A549 (cell line): ENCODE measurements around the gene CORO2A. TPM values are rescaled to one million over a fixed set of nuclear protein-coding genes. Genes with fewer than 3 reads are reported as not detected.

Experiments used
- ATAC-seq, 2 experiments: fragments of 200-7000 bp in 1 of 2; fragments of >200 bp in 1 of 2; cut with Nextera tagmentation in 1 of 2; cut with Tn5 transposase in 1 of 2; 3 replicates each; pipeline versions ENCODE4 v1.8.0 to v1.9.1; 2018 to 2020; ENCODE audit warnings: mild to moderate bottlenecking in 1 of 2, moderate library complexity in 1 of 2
- CTCF ChIA-PET: fragments of 300-600 bp; sonication (Branson Sonifier 250); formaldehyde crosslinking; extraction: SDS; loops from one replicate; lab custom pipeline; 2021; ENCODE audit warnings: antibody characterized with exemption, inconsistent platforms; lab: Yijun Ruan, JAX
- POLR2A ChIA-PET: fragments of 350-600 bp; formaldehyde crosslinking; extraction: SDS; loops from one replicate; lab custom pipeline; 2021; ENCODE audit warnings: antibody characterized with exemption, inconsistent platforms; lab: Yijun Ruan, JAX
- DNase-seq, 2 experiments: peaks; one replicate each; pipeline versions ENCODE4 v3.0.0 to v3.0.0-alpha.2; 2011 to 2016; ENCODE audit warnings: low read depth in 1 of 2, low spot score in 1 of 2
- FAIRE-seq: peaks from 2 replicates; lab custom pipeline; 2011; peaks lifted over from hg19 to GRCh38; lab: Jason Lieb, UNC
- H3K27ac ChIP-seq, 2 experiments: fragments of >200 bp; sonication (Bioruptor Twin); formaldehyde crosslinking; 3 replicates each; pipeline ENCODE4 v1.5.1; 2016 to 2017
- H3K4me1 ChIP-seq: fragments of >200 bp; sonication (Bioruptor Twin); formaldehyde crosslinking; 3 replicates; pipeline ENCODE4 v1.6.1; 2016
- H3K4me2 ChIP-seq: fragments of >200 bp; sonication (Bioruptor Twin); formaldehyde crosslinking; 3 replicates; pipeline ENCODE4 v1.6.1; 2016
- H3K4me3 ChIP-seq: fragments of >200 bp; sonication (Bioruptor Twin); formaldehyde crosslinking; 3 replicates; pipeline ENCODE4 v1.5.1; 2016
- H3K9me3 ChIP-seq: fragments of >200 bp; sonication (Bioruptor Twin); formaldehyde crosslinking; 3 replicates; pipeline ENCODE4 v1.6.1; 2016
- ATOH8 ChIP-seq: fragments of 250-450 bp; sonication (Bioruptor Pico); IDR thresholded peaks from 2 replicates; pipeline ENCODE4 v1.5.0; 2020; ENCODE audit warnings: low read depth, mild to moderate bottlenecking, moderate library complexity
- CHD4 ChIP-seq: fragments of 200-600 bp; sonication (generic); IDR thresholded peaks from 2 replicates; pipeline ENCODE4 v1.6.1; 2016; ENCODE audit warnings: antibody characterized with exemption, mild to moderate bottlenecking, borderline replicate concordance
- E2F6 ChIP-seq: IDR thresholded peaks from 2 replicates; pipeline ENCODE4 v1.6.1; 2012; ENCODE audit warnings: low read depth, borderline replicate concordance
- EHF ChIP-seq: fragments of 250-450 bp; sonication (Bioruptor Pico); IDR thresholded peaks from 2 replicates; pipeline ENCODE4 v1.5.0; 2020; ENCODE audit warnings: mild to moderate bottlenecking
- EHMT2 ChIP-seq: fragments of 200-600 bp; sonication (generic); IDR thresholded peaks from 2 replicates; pipeline ENCODE4 v1.6.1; 2016; ENCODE audit warnings: antibody characterized with exemption, low read depth, mild to moderate bottlenecking, moderate library complexity
- FOXS1 ChIP-seq: fragments of 250-450 bp; sonication (Bioruptor Pico); IDR thresholded peaks from 2 replicates; pipeline ENCODE4 v1.5.0; 2020; ENCODE audit warnings: mild to moderate bottlenecking, moderate library complexity
- GATA3 ChIP-seq: IDR thresholded peaks from 2 replicates; pipeline ENCODE4 v1.6.1; 2012; ENCODE audit warnings: borderline replicate concordance
- HEYL ChIP-seq: fragments of 250-450 bp; sonication (Bioruptor Pico); IDR thresholded peaks from 2 replicates; pipeline ENCODE4 v1.8.0; 2021; ENCODE audit warnings: mild to moderate bottlenecking, moderate library complexity
- HOXB13 ChIP-seq: fragments of 250-450 bp; sonication (Bioruptor Pico); IDR thresholded peaks from 2 replicates; pipeline ENCODE4 v1.5.0; 2020; ENCODE audit warnings: low read depth, mild to moderate bottlenecking, moderate library complexity
- JUNB ChIP-seq: fragments of >200 bp; sonication (Bioruptor Twin); formaldehyde crosslinking; IDR thresholded peaks from 2 replicates; pipeline ENCODE4 v1.6.1; 2016
- KDM1A ChIP-seq: fragments of 200-600 bp; sonication (generic); IDR thresholded peaks from 2 replicates; pipeline ENCODE4 v1.6.1; 2016; ENCODE audit warnings: low read depth, mild to moderate bottlenecking
- MAFK ChIP-seq: fragments of 450-650 bp; IDR thresholded peaks from 2 replicates; pipeline ENCODE4 v1.6.1; 2014; ENCODE audit not compliant: partially characterized antibody
- MAX ChIP-seq: IDR thresholded peaks from 2 replicates; pipeline ENCODE4 v1.6.1; 2012
- MAZ ChIP-seq: fragments of 150-350 bp; IDR thresholded peaks from 2 replicates; pipeline ENCODE4 v1.6.1; 2014; ENCODE audit warnings: antibody characterized with exemption, low read depth, low read length, borderline replicate concordance
- NFE2L2 ChIP-seq: fragments of 150-350 bp; conservative IDR thresholded peaks from 2 replicates; pipeline ENCODE4 v1.6.1; 2014; ENCODE audit warnings: low read length
- NPAS2 ChIP-seq: fragments of 250-450 bp; sonication (Bioruptor Pico); IDR thresholded peaks from 2 replicates; pipeline ENCODE4 v1.8.0; 2022; ENCODE audit warnings: mild to moderate bottlenecking, moderate library complexity, borderline replicate concordance
- PBX3 ChIP-seq: IDR thresholded peaks from 2 replicates; pipeline ENCODE4 v1.6.1; 2012
- PHF8 ChIP-seq: fragments of 200-600 bp; sonication (generic); IDR thresholded peaks from 2 replicates; pipeline ENCODE4 v1.6.1; 2016; ENCODE audit warnings: low read depth, mild to moderate bottlenecking, antibody characterized with exemption, moderate library complexity, borderline replicate concordance
- POLR2A ChIP-seq: IDR thresholded peaks from 2 replicates; pipeline ENCODE4 v1.6.1; 2012; ENCODE audit warnings: mild to moderate bottlenecking, low read length
- RAD21 ChIP-seq, 2 experiments: fragments of >200 bp in 1 of 2; sonication (Bioruptor Twin) in 1 of 2; formaldehyde crosslinking in 1 of 2; IDR thresholded peaks in 1 of 2; conservative IDR thresholded peaks in 1 of 2; 2 replicates in 1 of 2; 3 replicates in 1 of 2; pipeline ENCODE4 v1.6.1; 2012 to 2018; ENCODE audit warnings: inconsistent platforms in 1 of 2
- RARB ChIP-seq: fragments of 250-450 bp; sonication (Bioruptor Pico); IDR thresholded peaks from 2 replicates; pipeline ENCODE4 v1.8.0; 2021; ENCODE audit warnings: mild to moderate bottlenecking, moderate library complexity
- REST ChIP-seq: fragments of 200-600 bp; sonication (generic); IDR thresholded peaks from 2 replicates; pipeline ENCODE4 v1.6.1; 2016; ENCODE audit warnings: antibody characterized with exemption, mild to moderate bottlenecking, moderate library complexity
- RNF2 ChIP-seq: fragments of 200-600 bp; sonication (generic); IDR thresholded peaks from 2 replicates; pipeline ENCODE4 v1.6.1; 2016; ENCODE audit warnings: low read depth, mild to moderate bottlenecking, antibody characterized with exemption, moderate library complexity, borderline replicate concordance
- SMC3 ChIP-seq: fragments of >200 bp; sonication (Bioruptor Twin); formaldehyde crosslinking; IDR thresholded peaks from 3 replicates; pipeline ENCODE4 v1.6.1; 2018; ENCODE audit warnings: inconsistent platforms
- SREBF2 ChIP-seq: fragments of 450-650 bp; IDR thresholded peaks from 2 replicates; pipeline ENCODE4 v1.6.1; 2014; ENCODE audit warnings: mild to moderate bottlenecking, moderate library complexity
- TP53 ChIP-seq: fragments of 250-450 bp; sonication (Bioruptor Pico); IDR thresholded peaks from 2 replicates; pipeline ENCODE4 v1.5.0; 2021; ENCODE audit warnings: mild to moderate bottlenecking, moderate library complexity
- USF2 ChIP-seq: fragments of 450-650 bp; IDR thresholded peaks from 2 replicates; pipeline ENCODE4 v1.6.1; 2014; ENCODE audit warnings: antibody characterized with exemption
- ZC3H11A ChIP-seq: fragments of 450-650 bp; IDR thresholded peaks from 2 replicates; pipeline ENCODE4 v1.6.1; 2014; ENCODE audit warnings: antibody characterized with exemption, mild to moderate bottlenecking
- ZNF302 ChIP-seq: fragments of 250-450 bp; sonication (Bioruptor Pico); IDR thresholded peaks from 2 replicates; pipeline ENCODE4 v1.9.0; 2021; ENCODE audit warnings: inconsistent platforms, mild to moderate bottlenecking, moderate library complexity
- WGBS: methylation state at CpG from one replicate; pipeline ENCODE4 v1.1.6; 2017; ENCODE audit errors: missing lambda C conversion rate; 5-methylcytosine and 5-hydroxymethylcytosine counted together
- polyA plus RNA-seq, 4 experiments: library from polyadenylated mRNA; depleted of rRNA in 3 of 4; stranded (reverse); fragments of >200 nt; fragmentation: RNase III in 1 of 4; extraction: RNeasy Plus Mini Kit Qiagen cat#74134 plus additional on column Dnase treatment in 1 of 4; gene quantifications; 2 replicates in 3 of 4; 3 replicates in 1 of 4; pipeline ENCODE4 v1.2.3, GENCODE V29; 2011 to 2017

The CORO2A gene
- polyA plus RNA-seq, 2 of the 4 experiments (the other 2 are of a cell fraction) = 0.49 to 2.0 TPM

- WGBS = 94% methylated on average over 5 of the region's 5 CpGs
- DNase-seq = no peak
- H3K4me1 ChIP-seq = no peaks in the 10 kb centered on the region
- CTCF ChIA-PET = interaction anchor here (1.9 kb wide), 1 partner anchor 18 kb away, joined by 4 read pairs; no protein-coding TSS in a partner anchor
- ATAC-seq = no peak
- no peak for TF ChIP-seq RNF2
- no peak for TF ChIP-seq NFE2L2
- TF ChIP-seq, all 56 proteins: peak for 0
- no peak overlapping the region for H3K4me2 ChIP-seq
- no peaks in the 10 kb centered on the region for H3K9me3 ChIP-seq
- POLR2A ChIA-PET = no interaction called here
- FAIRE-seq = no peak
- H3K27ac ChIP-seq = no peak overlapping the region
- H3K4me3 ChIP-seq = no peak overlapping the region
These were observed 92.5 kb downstream of the CORO2A start for GRCh38 chr9:98099898-98100297.

- ATAC-seq (no peak), FAIRE-seq (no peak), DNase-seq (no peak)
- Histone ChIP-seq H3K4me1 (no peaks in the 10 kb centered on the region), H3K4me3 (no peak overlapping the region), H3K27ac (no peak overlapping the region), H3K4me2 (no peak overlapping the region), H3K9me3 (no peaks in the 10 kb centered on the region)
- WGBS = 100% methylated on average over 2 of the region's 2 CpGs
- ChIA-PET CTCF (interaction anchor here (2.0 kb wide), 1 partner anchor 26 kb away, joined by 6 read pairs; no protein-coding TSS in a partner anchor), POLR2A (no interaction called here)
- TF ChIP-seq HEYL (no peak), ZC3H11A (no peak), FOXS1 (CRISPR knock-in tag) (no peak), KDM1A (no peak), RARB (CRISPR knock-in tag) (no peak), MAFK (no peak), MAX (no peak), TP53 (CRISPR knock-in tag) (no peak), PHF8 (no peak), POLR2A (no peak), JUNB (no peak), PBX3 (no peak), E2F6 (no peak), SMC3 (no peak), RAD21 (conservative IDR thresholded peaks at IDR 0.05 in 1 of 2, IDR thresholded peaks at IDR 0.05 in 1 of 2) (no peak), ZNF302 (CRISPR knock-in tag) (no peak)
These were observed 93.1 kb downstream of the CORO2A start for GRCh38 chr9:98099346-98099745.

- POLR2A ChIA-PET = no interaction called here
- Histone ChIP-seq H3K9me3 (no peaks in the 10 kb centered on the region), H3K4me3 (no peak overlapping the region), H3K4me1 (no peaks in the 10 kb centered on the region), H3K27ac (no peak overlapping the region), H3K4me2 (no peak overlapping the region)
- 74% methylated on average over 4 of the region's 4 CpGs for WGBS
- DNase-seq (no peak), FAIRE-seq (no peak), ATAC-seq (no peak)
- CTCF ChIA-PET = interaction anchor here (1.2 to 2.0 kb wide), 4 partner anchors 9 to 26 kb away, joined by 4 to 8 read pairs (median 6); no protein-coding TSS in a partner anchor
- TF ChIP-seq SMC3 = no peak
- TF ChIP-seq EHF (CRISPR knock-in tag) = no peak
- no peak for TF ChIP-seq PHF8
- TF ChIP-seq MAFK = no peak
- TF ChIP-seq MAZ = no peak
- no peak for TF ChIP-seq ZNF302 (CRISPR knock-in tag)
- no peak for TF ChIP-seq USF2
- TF ChIP-seq GATA3 = no peak
- TF ChIP-seq RAD21 (conservative IDR thresholded peaks at IDR 0.05 in 1 of 2, IDR thresholded peaks at IDR 0.05 in 1 of 2) = no peak
- no peak for TF ChIP-seq CHD4
- TF ChIP-seq NPAS2 (CRISPR knock-in tag) = no peak
- no peak for TF ChIP-seq ATOH8 (CRISPR knock-in tag)
- no peak for TF ChIP-seq EHMT2
- TF ChIP-seq REST = no peak
- no peak for TF ChIP-seq HOXB13 (CRISPR knock-in tag)
- TF ChIP-seq SREBF2 = no peak
These were observed 94.6 kb downstream of the CORO2A start for GRCh38 chr9:98097836-98098235.
